HCT116 (cell line): Measurements from ENCODE around the gene DCHS1. TPM values are rescaled to one million over a fixed set of nuclear protein-coding genes. Genes with fewer than 3 reads are reported as not detected.

Experiments used
- ATAC-seq: fragments of 200-7000 bp; cut with Tn5 transposase; 2 replicates; pipeline ENCODE4 v1.9.1; 2020; ENCODE audit warnings: mild to moderate bottlenecking, moderate library complexity
- BruUV-seq: library from RNA; stranded (reverse); fragments of 400-500 nt; replicated peaks from 2 replicates; lab custom pipeline; 2021; lab: Mats Ljungman, UMichigan
- CTCF ChIA-PET: fragments of 300-600 bp; sonication (Branson Sonifier 250); formaldehyde crosslinking; loops from one replicate; lab custom pipeline; 2021; ENCODE audit warnings: antibody characterized with exemption; lab: Charles Lee
- POLR2A ChIA-PET: fragments of 300-600, 350-600 bp; sonication (Branson Sonifier 250); formaldehyde crosslinking; loops from one replicate; lab custom pipeline; 2021; ENCODE audit warnings: antibody characterized with exemption; lab: Charles Lee
- RAD21 ChIA-PET, 2 experiments: fragments of 300-600 bp; sonication (Branson Sonifier 250); formaldehyde crosslinking; loops; one replicate each; lab custom pipeline; 2023; ENCODE audit warnings: low total read pairs in 2 of 2; ENCODE audit not compliant: uncharacterized antibody in 2 of 2, unreplicated experiment in 2 of 2, low non-redundant PET in 1 of 2; lab: Charles Lee
- DNase-seq: peaks from one replicate; pipeline ENCODE4 v3.0.0-alpha.2; 2010; ENCODE audit warnings: low read depth, low spot score
- H2AFZ ChIP-seq: fragments of 200-600 bp; shearing (Covaris generic), sonication (generic); 2 replicates; pipeline ENCODE4 v1.6.1; 2017; ENCODE audit warnings: low read depth, mixed run types, mixed read lengths, antibody characterized with exemption, low read length; ENCODE audit not compliant: poor library complexity, severe bottlenecking
- H3K27ac ChIP-seq: 2 replicates; pipeline ENCODE4 v1.5.1; 2012; ENCODE audit warnings: low read depth, low read length
- H3K27me3 ChIP-seq: fragments of 200-600 bp; sonication (generic); 2 replicates; pipeline ENCODE4 v1.6.1; 2016; ENCODE audit warnings: mixed run types, low read length, mixed read lengths; ENCODE audit not compliant: insufficient read depth
- H3K36me3 ChIP-seq, 2 experiments: fragments of 200-500 bp in 1 of 2; fragments of 200-600 bp in 1 of 2; sonication (Bioruptor generic) in 1 of 2; sonication (generic) in 1 of 2; 2 replicates each; pipeline versions ENCODE4 v1.5.1 to v1.6.1; 2014 to 2016; ENCODE audit warnings: low read length in 2 of 2, inconsistent platforms in 1 of 2, mixed read lengths in 1 of 2, mixed run types in 1 of 2; ENCODE audit not compliant: insufficient read depth in 2 of 2, control insufficient read depth in 1 of 2
- H3K4me1 ChIP-seq, 2 experiments: fragments of 200-600 bp in 1 of 2; sonication (generic) in 1 of 2; 2 replicates each; pipeline versions ENCODE4 v1.5.1 to v1.6.1; 2012 to 2017; ENCODE audit warnings: low read length in 2 of 2, inconsistent platforms in 1 of 2, mild to moderate bottlenecking in 1 of 2, mixed read lengths in 1 of 2, mixed run types in 1 of 2, moderate library complexity in 1 of 2; ENCODE audit not compliant: insufficient read depth in 2 of 2, control insufficient read depth in 1 of 2
- H3K4me2 ChIP-seq: fragments of 200-600 bp; sonication (generic); 2 replicates; pipeline ENCODE4 v1.6.1; 2017; ENCODE audit warnings: mixed run types, low read length, mixed read lengths
- H3K4me3 ChIP-seq, 2 experiments: fragments of 200-600 bp in 1 of 2; sonication (generic) in 1 of 2; replicated peaks in 1 of 2; 2 replicates each; pipeline ENCODE4 v1.5.1; 2011 to 2016; ENCODE audit warnings: low read length in 2 of 2, control low read depth in 1 of 2, low read depth in 1 of 2, mild to moderate bottlenecking in 1 of 2, mixed read lengths in 1 of 2, mixed run types in 1 of 2
- H3K79me2 ChIP-seq: fragments of 200-600 bp; sonication (generic); 2 replicates; pipeline ENCODE4 v1.6.1; 2017; ENCODE audit warnings: mild to moderate bottlenecking, mixed run types, low read length, moderate library complexity, mixed read lengths; ENCODE audit not compliant: insufficient read depth
- H3K9ac ChIP-seq: fragments of 200-600 bp; sonication (generic); 2 replicates; pipeline ENCODE4 v1.6.1; 2016; ENCODE audit warnings: low read length, mixed read lengths
- H3K9me2 ChIP-seq: fragments of 200-600 bp; sonication (generic), shearing (Covaris generic); 2 replicates; pipeline ENCODE4 v1.6.1; 2017; ENCODE audit warnings: mixed run types, mild to moderate bottlenecking, moderate library complexity; ENCODE audit not compliant: insufficient read depth
- H3K9me3 ChIP-seq, 2 experiments: fragments of 200-500 bp in 1 of 2; fragments of 200-600 bp in 1 of 2; sonication (Bioruptor generic) in 1 of 2; sonication (generic) in 1 of 2; 2 replicates each; pipeline ENCODE4 v1.6.1; 2014 to 2017; ENCODE audit warnings: low read length in 2 of 2, mixed read lengths in 2 of 2, inconsistent platforms in 1 of 2, low read depth in 1 of 2, mild to moderate bottlenecking in 1 of 2, mixed run types in 1 of 2, moderate library complexity in 1 of 2; ENCODE audit not compliant: control insufficient read depth in 1 of 2, insufficient read depth in 1 of 2
- H4K20me1 ChIP-seq: fragments of 200-600 bp; sonication (generic), shearing (Covaris generic); 2 replicates; pipeline ENCODE4 v1.6.1; 2017; ENCODE audit warnings: mixed run types, mild to moderate bottlenecking, moderate library complexity; ENCODE audit not compliant: insufficient read depth
- CBX3 ChIP-seq: IDR thresholded peaks from 2 replicates; pipeline ENCODE4 v1.6.1; 2012; ENCODE audit warnings: low read depth
- CEBPB ChIP-seq: IDR thresholded peaks from 2 replicates; pipeline ENCODE4 v1.6.1; 2012; ENCODE audit warnings: low read depth
- CTCF ChIP-seq, 3 experiments: fragments of 200-600 bp in 1 of 3; sonication (generic) in 1 of 3; IDR thresholded peaks in 2 of 3; conservative IDR thresholded peaks in 1 of 3; 2 replicates each; pipeline ENCODE4 v1.5.1; 2012 to 2017; ENCODE audit warnings: low read depth in 2 of 3, low read length in 2 of 3, antibody characterized with exemption in 1 of 3, borderline replicate concordance in 1 of 3, control low read depth in 1 of 3, mild to moderate bottlenecking in 1 of 3, mixed read lengths in 1 of 3, mixed run types in 1 of 3, moderate library complexity in 1 of 3; ENCODE audit not compliant: insufficient read depth in 1 of 3
- EGR1 ChIP-seq: IDR thresholded peaks from 2 replicates; pipeline ENCODE4 v1.6.1; 2012; ENCODE audit warnings: low read depth
- ELF1 ChIP-seq: IDR thresholded peaks from 2 replicates; pipeline ENCODE4 v1.6.1; 2012; ENCODE audit warnings: low read depth, borderline replicate concordance
- EZH2phosphoT487 ChIP-seq: fragments of 200-600 bp; IDR thresholded peaks from 2 replicates; pipeline ENCODE4 v1.6.1; 2018; ENCODE audit warnings: antibody characterized with exemption, borderline replicate concordance
- FOSL1 ChIP-seq: IDR thresholded peaks from 2 replicates; pipeline ENCODE4 v1.6.1; 2012; ENCODE audit warnings: low read depth
- JUND ChIP-seq: IDR thresholded peaks from 2 replicates; pipeline ENCODE4 v1.6.1; 2012
- POLR2A ChIP-seq: IDR thresholded peaks from 2 replicates; pipeline ENCODE4 v1.7.0; 2011; ENCODE audit warnings: borderline replicate concordance; ENCODE audit not compliant: insufficient read depth, insufficient read length; ENCODE audit errors: extremely low read depth
- POLR2AphosphoS5 ChIP-seq: IDR thresholded peaks from 2 replicates; pipeline ENCODE4 v1.6.1; 2011; ENCODE audit warnings: mild to moderate bottlenecking, low read depth, low read length, moderate library complexity
- RAD21 ChIP-seq: IDR thresholded peaks from 2 replicates; pipeline ENCODE4 v1.6.1; 2012; ENCODE audit warnings: low read depth, mild to moderate bottlenecking
- SP1 ChIP-seq: IDR thresholded peaks from 2 replicates; pipeline ENCODE4 v1.6.1; 2012; ENCODE audit warnings: low read depth
- SRF ChIP-seq: IDR thresholded peaks from 2 replicates; pipeline ENCODE4 v1.6.1; 2012; ENCODE audit warnings: low read depth
- ZFX ChIP-seq: fragments of 450-650 bp; IDR thresholded peaks from 2 replicates; pipeline ENCODE4 v1.6.1; 2017
- intact Hi-C: fragments of 100-400 bp; cut with micrococcal nuclease; formaldehyde crosslinking; loops from 2 replicates; pipeline ENCODE4 v1.10.0; 2022
- total RNA-seq: library from RNA; stranded (reverse); gene quantifications from one replicate; pipeline ENCODE4 v1.2.1, GENCODE V29; 2021; ENCODE audit not compliant: unreplicated experiment
- TF ChIP-seq, protein P1 (sequence below): IDR thresholded peaks from 2 replicates; pipeline ENCODE4 v1.6.1; 2012
- TF ChIP-seq, protein P2 (sequence below): IDR thresholded peaks from 2 replicates; pipeline ENCODE4 v1.6.1; 2012

DCHS1 gene
- total RNA-seq, 1 experiment from 2014 or later: 0.30 TPM

GRCh38 chr11:6615046-6615445, 40.6 kb downstream of the DCHS1 start:
- intact Hi-C loops: no loop called here
- RAD21 ChIA-PET: interaction anchor here in 1 of 2 experiments (0.5 kb wide), 1 partner anchor 684 kb away, joined by 3 read pairs; no protein-coding TSS in a partner anchor
- BruUV-seq: no TSS peak

More at GRCh38 chr11:6615046-6615445, 40.6 kb downstream of the DCHS1 start:
- ChIA-PET POLR2A (no interaction called here), CTCF (no interaction called here)
- no peak for ATAC-seq
- Histone ChIP-seq H3K4me2 (no peak overlapping the region), H2AFZ (no peak overlapping the region), H4K20me1 (no peaks in the 10 kb centered on the region), H3K27ac (no peak overlapping the region), H3K79me2 (peaks cover 28% of the 10 kb centered on the region), H3K9ac (no peak overlapping the region), H3K9me3 (no peaks in the 10 kb centered on the region), H3K36me3 (peaks cover 8 to 19% of the 10 kb centered on the region in 2 experiments; a peak in 3 of 4 replicates), H3K27me3 (no peaks in the 10 kb centered on the region), H3K4me3 (no peak overlapping the region), H3K4me1 (peaks cover 12 to 39% of the 10 kb centered on the region in 2 experiments), H3K9me2 (no peaks in the 10 kb centered on the region)
- no peak for DNase-seq
- no peak for TF ChIP-seq SRF
- no peak for TF ChIP-seq EZH2phosphoT487
- TF ChIP-seq, protein P1, sequence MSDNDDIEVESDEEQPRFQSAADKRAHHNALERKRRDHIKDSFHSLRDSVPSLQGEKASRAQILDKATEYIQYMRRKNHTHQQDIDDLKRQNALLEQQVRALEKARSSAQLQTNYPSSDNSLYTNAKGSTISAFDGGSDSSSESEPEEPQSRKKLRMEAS: no peak
- no peak for TF ChIP-seq CEBPB
- no peak for TF ChIP-seq CTCF (IDR thresholded peaks at IDR 0.05 in 2 of 3, conservative IDR thresholded peaks at IDR 0.05 in 1 of 3; ENCODE audit: borderline replicate concordance in 1 of 3, insufficient read depth in 1 of 3, low read depth in 2 of 3, low read length in 2 of 3)
- TF ChIP-seq CBX3: no peak
- TF ChIP-seq SP1: no peak
- TF ChIP-seq EGR1: no peak
- TF ChIP-seq, protein P2, sequence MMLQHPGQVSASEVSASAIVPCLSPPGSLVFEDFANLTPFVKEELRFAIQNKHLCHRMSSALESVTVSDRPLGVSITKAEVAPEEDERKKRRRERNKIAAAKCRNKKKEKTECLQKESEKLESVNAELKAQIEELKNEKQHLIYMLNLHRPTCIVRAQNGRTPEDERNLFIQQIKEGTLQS: no peak
- TF ChIP-seq FOSL1: no peak
- no peak for TF ChIP-seq ELF1
- TF ChIP-seq POLR2AphosphoS5: no peak
- no peak for TF ChIP-seq RAD21
- no peak for TF ChIP-seq JUND
- TF ChIP-seq POLR2A: no peak
- no peak for TF ChIP-seq ZFX
